ENCODE data around the gene ACADVL.

DNA sequence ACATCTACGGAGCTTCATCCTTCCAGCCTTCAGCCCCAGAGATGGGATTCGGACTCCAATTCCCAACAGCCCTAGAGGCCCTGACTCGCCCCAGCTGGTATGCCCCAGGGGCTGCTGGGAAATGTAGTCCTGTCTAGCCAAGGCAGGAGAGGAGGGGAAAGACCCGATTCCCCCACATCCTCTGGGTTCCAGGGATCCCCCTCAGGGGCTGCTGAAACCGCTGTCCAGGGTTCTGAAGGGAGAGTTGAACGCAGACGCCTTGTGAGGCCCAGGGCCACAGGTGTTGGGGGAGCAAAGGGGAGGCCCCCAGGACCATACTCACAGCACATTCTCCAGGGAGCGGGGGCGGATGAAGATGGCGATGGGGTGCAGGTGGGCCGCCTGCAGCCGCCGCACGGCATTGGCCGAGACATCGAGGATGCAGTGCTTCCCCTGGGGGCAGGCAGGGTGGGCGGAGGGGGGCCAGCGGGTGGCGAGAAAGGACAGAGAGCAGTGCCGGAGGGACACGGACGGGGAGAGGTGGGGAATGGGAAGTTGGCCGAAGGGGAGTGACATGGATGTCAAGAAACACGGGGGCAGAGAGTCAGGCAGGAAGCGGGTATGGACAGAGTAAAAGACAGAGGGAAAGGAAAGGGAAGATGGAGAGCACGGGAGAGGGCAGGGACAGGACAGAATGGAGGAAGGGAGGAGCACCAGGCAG, 28.0 kb upstream of the ACADVL start:
- TF ChIP-seq, protein P1, sequence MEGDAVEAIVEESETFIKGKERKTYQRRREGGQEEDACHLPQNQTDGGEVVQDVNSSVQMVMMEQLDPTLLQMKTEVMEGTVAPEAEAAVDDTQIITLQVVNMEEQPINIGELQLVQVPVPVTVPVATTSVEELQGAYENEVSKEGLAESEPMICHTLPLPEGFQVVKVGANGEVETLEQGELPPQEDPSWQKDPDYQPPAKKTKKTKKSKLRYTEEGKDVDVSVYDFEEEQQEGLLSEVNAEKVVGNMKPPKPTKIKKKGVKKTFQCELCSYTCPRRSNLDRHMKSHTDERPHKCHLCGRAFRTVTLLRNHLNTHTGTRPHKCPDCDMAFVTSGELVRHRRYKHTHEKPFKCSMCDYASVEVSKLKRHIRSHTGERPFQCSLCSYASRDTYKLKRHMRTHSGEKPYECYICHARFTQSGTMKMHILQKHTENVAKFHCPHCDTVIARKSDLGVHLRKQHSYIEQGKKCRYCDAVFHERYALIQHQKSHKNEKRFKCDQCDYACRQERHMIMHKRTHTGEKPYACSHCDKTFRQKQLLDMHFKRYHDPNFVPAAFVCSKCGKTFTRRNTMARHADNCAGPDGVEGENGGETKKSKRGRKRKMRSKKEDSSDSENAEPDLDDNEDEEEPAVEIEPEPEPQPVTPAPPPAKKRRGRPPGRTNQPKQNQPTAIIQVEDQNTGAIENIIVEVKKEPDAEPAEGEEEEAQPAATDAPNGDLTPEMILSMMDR (IDR thresholded peaks at IDR 0.05), result no peak
- no peak for TF ChIP-seq POLR2A (IDR thresholded peaks at IDR 0.05)
